Non-pigmented ciliary epithelial cell (primary cell): Measurements from ENCODE around the gene KRTAP5-7.
"Not testable (repeated sequence)": the region's sequence is repeated elsewhere in the genome, so short reads cannot be mapped to it uniquely, and the experiment has no call there.

ENCODE experiments used
- DNase-seq: peaks from one replicate; pipeline ENCODE4 v3.0.0-alpha.2; 2010; ENCODE audit warnings: low read depth

The KRTAP5-7 gene

DNA sequence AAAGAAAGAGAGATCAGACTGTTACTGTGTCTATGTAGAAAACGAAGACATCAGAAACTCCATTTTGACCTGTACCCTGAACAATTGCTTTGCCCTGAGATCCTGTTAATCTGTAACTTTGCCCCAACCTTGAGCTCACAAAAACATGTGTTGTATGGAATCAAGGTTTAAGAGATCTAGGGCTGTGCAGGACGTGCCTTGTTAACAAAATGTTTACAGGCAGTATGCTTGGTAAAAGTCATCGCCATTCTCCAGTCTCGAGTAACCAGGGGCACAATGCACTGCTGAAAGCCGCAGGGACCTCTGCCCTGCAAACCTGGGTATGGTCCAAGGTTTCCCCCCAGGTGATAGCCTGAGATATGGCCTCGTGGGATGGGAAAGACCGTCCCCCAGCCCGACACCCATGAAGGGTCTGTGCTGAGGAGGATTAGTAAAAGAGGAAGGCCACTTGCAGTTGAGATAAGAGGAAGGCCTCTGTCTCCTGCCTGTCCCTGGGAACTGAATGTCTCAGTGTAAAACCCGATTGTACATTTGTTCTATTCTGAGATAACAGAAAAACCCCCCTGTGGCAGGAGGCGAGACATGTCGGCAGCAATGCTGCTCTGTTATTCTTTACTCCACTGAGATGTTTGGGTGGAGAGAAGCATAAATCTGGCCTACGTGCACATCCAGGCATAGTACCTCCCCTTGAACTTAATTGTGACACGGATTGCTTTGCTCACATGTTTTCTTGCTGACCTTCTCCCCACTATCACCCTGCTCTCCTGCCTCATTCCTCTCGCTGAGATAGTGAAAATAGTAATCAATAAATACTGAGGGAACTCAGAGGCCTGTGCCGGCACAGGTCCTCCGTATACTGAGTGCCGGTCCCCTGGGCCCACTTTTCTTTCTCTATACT lies 7.9 kb downstream of the KRTAP5-7 start:
- not testable (repeated sequence) for DNase-seq

DNA sequence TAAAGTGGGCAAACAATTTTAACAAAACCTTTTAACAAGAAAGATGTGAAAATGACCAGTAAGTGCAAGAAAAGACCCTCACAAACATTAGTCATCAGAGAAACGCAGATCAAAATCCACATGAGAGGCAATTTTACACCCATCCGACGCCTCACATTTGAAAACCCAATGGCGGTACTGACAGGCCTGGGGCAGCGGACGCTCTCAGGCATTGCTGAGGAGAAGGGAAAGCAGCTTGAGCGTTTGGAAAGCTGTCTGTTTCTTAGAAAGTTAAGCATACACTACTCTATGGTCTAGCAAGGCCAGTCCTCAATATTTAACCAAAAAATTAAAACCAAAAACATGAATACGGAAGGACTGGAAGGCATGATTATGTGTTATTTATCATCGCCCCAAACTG lies 8.8 kb downstream of the KRTAP5-7 start:
- no peak for DNase-seq

DNA sequence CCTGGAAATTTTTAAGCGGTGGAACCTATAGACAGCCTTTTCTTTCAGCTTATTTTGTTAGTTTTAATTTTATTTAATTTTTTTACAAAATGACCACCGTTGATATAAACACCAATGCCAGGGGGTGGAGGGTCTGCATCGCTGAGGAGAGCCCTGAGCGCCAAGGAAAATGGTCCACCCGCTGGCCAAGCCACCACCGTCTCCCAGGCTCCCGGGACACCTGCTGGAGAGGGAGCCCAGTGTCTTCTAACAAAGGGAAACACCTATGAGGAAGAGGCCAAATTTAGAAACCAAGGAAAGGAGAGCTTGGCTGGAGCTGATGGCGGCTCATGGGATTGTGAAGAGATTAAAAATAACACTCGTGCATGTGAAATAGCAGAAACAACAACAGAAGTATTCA lies 10.5 kb downstream of the KRTAP5-7 start:
- DNase-seq = no peak

DNA sequence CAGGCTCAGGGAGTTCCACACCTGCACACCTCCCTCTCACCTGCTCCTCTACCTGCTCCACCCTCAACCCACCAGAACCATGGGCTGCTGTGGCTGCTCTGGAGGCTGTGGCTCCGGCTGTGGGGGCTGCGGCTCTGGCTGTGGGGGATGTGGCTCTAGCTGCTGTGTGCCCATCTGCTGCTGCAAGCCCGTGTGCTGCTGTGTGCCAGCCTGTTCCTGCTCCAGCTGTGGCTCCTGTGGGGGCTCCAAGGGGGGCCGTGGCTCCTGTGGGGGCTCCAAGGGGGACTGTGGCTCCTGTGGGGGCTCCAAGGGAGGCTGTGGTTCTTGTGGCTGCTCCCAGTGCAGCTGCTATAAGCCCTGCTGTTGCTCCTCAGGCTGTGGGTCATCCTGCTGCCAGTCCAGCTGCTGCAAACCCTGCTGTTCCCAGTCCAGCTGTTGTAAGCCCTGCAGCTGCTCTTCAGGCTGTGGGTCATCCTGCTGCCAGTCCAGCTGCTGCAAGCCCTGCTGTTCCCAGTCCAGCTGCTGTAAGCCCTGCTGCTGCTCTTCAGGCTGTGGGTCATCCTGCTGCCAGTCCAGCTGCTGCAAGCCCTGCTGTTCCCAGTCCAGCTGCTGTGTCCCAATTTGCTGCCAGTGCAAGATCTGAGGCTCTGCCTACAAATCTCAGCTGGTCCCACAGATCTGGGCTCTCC lies 11.1 kb downstream of the KRTAP5-7 start, which contains the start of gene KRTAP5-8:
Gene KRTAP5-8 (plus strand): TSS at position 49 of the 689 bp plus-strand sequence. CDS start 31 bp downstream, at position 80.
- not testable (repeated sequence) for DNase-seq

DNA sequence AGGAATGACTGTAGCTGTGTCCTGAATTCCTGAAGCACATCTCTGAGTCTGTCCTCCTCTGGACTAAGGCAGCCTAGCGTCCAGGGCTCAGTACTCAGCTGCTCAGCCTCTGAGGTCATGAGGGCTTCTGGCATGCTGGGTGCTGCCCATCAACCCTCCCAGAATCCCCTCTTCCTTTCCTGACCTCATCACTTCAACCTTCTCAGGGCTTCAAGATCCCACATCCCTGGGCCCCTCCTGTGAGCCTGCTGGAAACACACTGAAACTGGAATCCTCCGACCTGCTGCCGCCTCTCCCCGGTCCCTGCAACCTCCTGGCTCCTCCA lies 11.6 kb downstream of the KRTAP5-7 start:
- no peak for DNase-seq

DNA sequence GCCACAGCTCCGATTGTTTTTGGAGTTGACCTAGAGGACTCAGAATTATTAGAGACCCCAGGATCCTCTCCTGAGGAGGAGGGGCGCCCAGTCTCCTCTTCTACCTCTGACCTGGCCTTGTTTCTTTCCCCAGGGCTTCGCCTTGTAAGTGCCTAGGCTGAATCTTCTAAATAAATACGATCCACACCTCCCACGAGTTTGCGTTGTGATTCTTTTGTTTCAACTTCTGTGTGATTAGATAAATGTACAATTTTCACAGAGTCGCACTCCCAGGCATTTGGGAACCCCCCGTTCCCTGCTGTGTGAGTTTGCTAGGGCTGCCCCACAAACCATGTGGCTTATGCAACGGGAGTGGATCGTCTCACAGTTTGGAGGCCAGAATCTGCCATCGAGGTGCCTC lies 11.9 kb downstream of the KRTAP5-7 start:
- DNase-seq = no peak

DNA sequence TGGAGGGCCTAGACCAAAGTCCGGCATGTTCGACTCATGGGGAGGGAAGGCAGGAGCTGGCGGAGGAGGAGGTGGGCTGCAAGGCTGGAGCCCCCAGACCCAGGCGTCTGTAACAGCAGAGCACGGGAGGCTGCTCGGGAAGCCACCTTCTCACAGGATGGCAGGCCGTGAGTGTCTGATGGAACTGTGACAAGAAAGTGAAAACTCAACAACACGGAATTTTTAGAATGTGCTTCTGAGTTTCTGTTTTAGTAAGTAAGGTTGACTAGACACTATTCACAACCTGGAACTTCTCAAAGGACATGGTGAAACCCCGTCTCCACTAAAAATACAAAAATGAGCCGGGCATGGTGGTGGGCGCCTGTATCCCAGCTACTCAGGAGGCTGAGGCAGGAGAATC lies 12.9 kb downstream of the KRTAP5-7 start:
- not testable (repeated sequence) for DNase-seq

DNA sequence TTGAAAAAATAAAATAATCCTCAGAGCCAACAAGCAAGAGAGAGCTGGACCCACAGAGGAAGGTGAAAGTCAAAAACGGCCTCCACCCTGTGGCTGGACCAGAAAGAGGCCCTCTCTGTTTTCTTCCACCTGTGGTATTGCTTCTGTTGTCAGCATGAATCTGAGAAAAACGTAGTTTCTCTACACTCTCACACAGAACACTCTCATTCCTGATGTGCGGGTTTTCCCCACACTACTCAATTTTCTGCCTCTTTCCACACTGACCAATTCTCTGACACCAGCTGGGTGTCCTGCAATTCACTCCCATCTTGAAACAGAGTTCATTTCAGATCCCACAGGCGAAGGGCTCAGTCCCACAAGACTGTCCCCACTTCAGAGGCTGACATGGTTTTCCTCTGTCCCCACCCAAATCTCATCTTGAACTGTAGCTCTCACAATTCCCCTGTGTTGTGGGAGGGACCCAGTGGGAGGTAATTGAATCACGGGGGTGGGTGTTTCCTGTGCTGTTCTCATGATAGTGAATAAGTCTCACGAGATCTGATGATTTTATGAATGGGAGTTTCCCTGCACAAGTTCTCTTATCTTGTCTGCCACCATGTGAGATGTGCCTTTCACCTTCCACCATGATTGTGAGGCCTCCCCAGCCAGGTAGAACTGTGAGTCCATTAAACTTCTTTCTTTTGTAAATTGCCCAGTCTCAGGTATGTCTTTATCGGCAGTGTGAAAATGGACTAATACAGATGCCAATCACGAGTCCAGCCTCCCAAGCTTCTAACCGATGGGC lies 13.6 kb downstream of the KRTAP5-7 start:
- DNase-seq = not testable (repeated sequence)

DNA sequence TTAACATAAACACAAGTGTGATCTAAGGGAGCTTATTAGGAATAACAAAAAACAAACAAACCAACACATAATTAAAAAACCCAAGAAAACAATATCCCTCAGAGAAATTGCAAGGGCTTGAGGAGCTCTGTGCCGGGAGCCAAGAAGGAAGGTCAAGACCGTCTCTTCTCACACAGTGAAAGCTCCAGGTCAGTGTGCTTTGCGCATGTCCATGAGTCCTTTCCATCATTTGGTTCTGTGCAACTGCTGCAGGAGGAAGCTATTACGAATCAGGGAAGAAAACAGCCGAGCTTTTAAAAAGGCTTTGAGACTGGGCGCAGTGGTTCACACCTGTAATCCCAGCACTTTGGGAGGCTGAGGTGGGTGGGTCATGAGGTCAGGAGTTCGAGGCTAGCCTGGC lies 15.3 kb downstream of the KRTAP5-7 start:
- DNase-seq = no peak

DNA sequence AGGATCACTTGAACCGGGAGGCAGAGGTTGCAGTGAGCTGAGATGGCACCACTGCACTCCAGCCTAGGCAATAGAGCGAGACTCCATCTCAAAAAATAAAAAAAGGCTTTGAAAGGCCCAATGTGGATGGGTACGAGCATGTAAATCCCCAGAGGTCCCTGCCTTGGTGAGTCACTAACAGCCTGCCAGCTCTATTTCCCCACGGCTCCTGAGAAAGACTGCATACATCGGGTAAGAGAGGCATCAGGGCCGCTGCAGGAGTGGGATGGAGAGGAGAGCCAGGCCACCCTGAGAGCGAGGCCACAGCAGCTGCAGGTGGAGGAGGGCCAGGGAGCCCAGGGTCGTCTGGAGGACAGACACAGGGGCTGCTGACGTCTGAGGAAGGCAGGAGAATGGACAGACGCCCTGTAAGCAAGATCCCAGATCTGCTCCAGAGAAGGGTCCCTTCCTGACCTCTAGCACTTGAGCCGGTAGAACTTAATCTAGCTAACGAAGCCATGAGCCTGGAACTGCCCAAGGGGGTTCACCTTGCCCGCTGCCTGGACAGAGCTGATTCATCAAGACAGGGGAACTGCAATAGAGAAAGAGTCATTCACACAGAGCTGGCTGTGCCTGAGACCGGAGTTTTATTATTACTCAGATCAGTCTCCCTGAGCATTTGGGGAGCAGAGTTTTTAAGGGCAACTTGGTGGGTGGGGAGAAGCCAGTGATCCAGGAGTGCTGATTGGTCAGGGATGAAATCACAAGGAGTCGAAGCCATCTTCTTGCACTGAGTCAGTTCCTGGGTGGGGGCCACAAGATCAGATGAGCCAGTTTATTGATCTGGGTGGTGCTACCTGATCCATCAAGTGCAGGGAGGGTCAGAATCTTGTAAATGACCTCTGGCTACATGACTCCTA lies 16.1 kb downstream of the KRTAP5-7 start:
- no peak for DNase-seq

DNA sequence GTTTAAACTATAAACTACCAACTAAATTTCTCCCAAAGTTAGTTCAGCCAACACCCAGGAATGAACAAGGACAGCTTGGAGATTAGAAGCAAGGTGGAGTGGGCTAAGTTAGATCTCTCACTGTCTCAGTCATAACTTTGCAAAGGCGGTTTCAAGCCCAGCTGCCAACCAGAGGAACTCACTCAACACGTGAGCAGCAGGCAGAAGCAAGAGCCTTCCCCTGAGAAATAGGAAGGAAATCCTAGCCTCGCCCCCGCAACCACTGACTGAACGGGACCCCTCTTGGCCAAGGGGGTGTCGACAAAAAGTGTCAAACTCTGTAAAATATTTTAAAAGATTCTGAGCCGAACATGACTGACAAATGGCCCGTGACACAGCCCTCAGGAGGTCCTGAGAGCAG lies 16.8 kb downstream of the KRTAP5-7 start:
- no peak for DNase-seq

DNA sequence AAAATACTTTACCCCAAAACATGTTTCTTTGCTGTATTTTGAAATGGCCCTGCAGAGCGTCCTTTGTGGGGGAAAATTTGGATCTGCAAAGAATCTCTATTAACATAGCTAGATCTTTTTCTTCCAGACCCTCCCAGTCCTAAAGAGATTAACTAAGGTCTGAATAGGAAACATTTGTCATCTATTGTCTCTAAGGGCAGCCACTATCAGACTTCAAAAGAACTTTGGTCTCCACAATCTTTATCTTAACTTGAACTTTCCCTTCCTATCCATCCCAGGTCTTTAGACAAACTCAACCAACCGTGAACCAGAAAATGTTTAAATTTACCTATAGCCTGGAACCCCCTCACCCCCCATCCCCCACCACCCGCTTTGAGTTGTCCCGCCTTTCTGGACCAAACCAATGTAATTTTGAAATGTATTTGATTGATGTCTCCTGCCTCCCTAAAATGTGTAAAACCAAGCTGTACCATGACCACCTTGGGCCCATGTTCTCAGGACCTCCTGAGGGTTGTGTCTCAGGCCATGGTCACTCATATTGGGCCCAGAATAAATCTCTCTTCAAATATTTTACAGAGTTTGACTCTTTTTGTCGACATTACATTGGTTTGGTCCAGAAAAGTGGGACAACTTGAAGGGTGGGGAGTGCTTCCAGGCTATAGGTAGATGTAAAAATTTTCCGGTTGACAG lies 17.6 kb downstream of the KRTAP5-7 start:
- DNase-seq = no peak

DNA sequence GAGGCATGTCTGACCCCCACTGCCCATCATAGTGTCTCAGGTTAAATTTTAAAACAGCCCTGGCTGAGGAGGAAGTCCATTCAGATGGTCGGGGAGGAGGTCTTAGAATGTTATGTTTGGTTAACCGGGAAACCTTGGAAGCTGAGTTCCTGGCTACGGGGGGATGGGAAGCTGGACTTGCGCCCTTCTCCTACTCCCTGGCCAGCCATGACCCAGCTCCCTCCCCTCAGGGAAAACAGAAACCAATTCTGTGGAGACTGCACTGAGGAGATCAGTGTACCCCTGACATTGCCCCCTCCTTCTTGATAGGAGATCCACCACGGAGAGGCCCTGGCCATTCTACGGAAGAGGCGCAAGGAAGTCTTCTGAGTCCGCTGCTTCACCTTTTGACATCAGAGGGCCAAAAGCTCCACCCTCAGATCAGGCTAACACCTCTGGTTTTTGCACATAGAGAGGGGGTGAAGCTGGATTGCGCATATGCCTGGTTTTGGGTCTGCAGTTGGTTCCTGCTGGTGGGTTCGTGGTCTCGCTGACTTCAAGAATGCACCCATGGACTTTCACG lies 18.4 kb downstream of the KRTAP5-7 start:
- DNase-seq = no peak

DNA sequence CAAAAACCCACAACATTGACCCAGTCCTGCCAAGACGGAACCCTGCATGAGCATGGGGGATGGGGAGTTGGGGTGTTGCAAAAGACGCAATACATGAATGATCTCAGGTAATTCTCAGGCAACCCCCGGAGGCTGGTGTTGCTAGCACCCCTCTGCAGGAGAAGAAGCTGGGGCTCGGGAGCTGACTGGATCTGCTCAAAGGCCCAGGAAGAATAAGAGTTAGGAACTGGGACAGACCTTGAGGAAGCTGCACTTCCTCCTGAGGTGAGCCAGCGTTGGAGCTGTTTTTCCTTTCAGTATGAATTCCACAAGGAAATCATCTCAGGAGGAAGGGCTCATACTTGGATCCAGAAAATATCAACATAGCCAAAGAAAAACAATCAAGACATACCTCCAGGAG lies 21.1 kb downstream of the KRTAP5-7 start, which contains the start of gene KRTAP5-9:
Gene KRTAP5-9 (plus strand): TSS at position 301 of the 400 bp plus-strand sequence. CDS start 238 bp downstream, outside the sequence.
- no peak for DNase-seq

DNA sequence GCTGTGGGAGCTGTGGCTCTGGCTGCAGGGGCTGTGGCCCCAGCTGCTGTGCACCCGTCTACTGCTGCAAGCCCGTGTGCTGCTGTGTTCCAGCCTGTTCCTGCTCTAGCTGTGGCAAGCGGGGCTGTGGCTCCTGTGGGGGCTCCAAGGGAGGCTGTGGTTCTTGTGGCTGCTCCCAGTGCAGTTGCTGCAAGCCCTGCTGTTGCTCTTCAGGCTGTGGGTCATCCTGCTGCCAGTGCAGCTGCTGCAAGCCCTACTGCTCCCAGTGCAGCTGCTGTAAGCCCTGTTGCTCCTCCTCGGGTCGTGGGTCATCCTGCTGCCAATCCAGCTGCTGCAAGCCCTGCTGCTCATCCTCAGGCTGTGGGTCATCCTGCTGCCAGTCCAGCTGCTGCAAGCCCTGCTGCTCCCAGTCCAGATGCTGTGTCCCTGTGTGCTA lies 21.7 kb downstream of the KRTAP5-7 start:
- DNase-seq = no peak

DNA sequence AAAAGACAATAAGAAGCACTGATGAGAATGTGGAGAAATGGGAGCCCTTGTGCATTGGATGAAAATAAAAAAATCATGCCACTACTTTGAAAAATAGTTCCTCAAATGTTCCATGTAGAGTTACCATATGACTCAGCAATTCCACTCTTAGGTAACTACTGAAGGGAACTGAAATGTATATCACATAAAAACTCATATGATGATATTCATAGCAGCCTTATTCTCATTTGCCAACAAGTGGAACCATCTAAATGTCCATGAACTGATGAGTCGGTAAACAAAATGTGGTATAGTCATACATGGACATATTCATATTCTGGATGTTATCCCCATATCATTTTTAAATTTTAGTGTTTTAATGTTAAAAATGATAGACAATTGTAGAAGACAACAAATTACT lies 24.6 kb downstream of the KRTAP5-7 start:
- no peak for DNase-seq

DNA sequence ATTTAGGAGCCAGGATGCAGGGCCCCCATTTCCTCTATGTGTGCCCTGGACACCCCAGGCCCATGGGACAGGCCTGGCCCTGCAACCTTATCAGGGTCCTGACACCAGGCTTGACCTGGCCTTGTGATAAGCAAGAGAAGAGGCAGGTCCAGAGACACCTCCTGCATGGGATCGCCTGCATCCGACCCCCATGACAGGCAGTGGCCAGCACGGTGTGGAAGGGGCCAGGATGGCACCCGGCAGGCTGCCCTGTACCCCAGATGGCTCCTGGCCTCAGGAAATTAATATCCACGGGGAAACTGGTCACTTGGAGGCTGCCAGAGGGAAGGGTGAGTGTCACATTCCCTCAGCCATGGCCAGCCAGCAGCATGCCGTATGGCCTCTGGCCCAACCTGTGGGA lies 27.9 kb downstream of the KRTAP5-7 start:
- no peak for DNase-seq

DNA sequence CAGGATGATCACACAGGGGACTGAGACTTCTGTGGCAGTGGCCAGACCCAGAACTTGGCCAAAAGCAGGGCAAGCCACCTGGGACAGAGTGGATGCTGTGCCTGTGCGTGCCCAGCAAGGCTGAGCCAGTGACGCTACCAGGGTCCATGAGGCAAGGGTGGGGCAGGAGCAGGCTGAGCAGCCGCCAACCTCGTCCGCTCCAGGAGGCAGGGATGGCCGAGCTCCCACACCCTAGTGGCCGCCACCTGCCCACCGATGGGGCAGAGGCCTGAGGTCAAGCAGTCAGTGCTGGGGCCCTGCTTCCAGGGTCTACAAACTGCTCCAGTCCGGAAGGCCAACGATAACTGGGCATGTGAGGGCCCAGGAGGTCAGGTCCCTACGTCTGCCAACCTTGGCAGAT lies 28.4 kb downstream of the KRTAP5-7 start:
- DNase-seq = no peak

DNA sequence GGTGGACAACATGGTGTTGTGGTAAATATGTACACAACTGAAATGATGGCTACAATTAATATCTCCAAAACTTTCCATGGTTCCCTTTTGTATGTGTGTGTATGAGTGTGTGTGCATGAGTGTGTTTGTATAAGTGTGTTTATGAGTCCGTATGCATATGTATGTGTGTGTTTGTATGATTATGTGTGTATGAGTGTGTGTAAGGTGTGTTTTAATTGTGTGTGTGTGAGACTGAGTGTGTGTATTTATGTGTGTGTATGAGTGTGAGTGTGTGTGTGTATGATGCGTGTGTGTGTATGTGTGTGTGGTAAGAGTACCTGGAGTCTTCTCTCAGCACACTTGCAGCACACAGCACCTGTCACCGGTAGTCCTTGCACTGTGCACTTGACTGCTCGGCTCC lies 29.0 kb downstream of the KRTAP5-7 start:
- no peak for DNase-seq

DNA sequence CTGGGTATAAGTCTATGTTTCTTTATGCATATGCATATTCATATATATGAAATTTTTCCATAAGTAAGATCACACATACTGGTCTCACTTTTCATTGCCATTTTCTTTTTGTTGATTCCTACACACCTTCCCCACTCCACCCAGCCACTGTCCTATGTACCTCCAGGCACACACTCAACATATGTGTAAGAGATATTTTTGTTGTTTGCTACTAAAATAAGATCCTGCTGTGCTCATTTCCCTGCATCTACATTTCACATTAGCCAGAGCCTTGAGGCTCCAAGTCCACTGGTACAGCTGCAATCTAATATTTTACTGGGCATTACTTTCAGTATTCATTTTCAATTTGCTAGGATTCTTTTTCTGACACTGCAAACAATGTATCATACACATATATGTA lies 30.2 kb downstream of the KRTAP5-7 start:
- no peak for DNase-seq
